CD4-positive, alpha-beta T cell treated with Interleukin-15 for 4 hours (primary cell): Measurements from ENCODE around the gene CDIP1.

Source experiments
- DNase-seq: peaks from one replicate; pipeline ENCODE4 v3.0.0-alpha.2; 2020; ENCODE audit warnings: low spot score

CDIP1 gene

DNA sequence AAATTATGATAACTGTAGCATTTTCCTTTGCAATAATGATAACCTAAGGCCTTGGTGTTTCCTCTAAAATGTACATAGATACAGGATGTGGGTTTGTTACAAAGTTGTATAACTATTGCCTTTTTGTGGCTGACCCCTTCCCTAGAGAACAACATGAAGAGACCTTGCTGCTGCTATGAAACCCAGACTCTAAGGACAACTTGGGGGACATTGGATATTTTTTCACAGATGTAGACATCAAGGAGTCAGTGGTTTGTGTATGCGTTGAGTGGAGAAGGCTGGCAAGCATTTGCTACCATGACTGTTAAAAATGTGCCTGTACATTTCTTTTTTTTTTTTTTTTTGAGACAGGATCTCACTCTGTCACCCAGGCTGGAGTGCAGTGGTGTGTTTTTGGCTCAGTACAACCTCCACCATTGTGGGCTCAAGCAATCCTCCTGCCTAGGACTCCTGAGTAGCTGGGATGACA, 50.0 kb downstream of the CDIP1 start:
- DNase-seq = no peak

DNA sequence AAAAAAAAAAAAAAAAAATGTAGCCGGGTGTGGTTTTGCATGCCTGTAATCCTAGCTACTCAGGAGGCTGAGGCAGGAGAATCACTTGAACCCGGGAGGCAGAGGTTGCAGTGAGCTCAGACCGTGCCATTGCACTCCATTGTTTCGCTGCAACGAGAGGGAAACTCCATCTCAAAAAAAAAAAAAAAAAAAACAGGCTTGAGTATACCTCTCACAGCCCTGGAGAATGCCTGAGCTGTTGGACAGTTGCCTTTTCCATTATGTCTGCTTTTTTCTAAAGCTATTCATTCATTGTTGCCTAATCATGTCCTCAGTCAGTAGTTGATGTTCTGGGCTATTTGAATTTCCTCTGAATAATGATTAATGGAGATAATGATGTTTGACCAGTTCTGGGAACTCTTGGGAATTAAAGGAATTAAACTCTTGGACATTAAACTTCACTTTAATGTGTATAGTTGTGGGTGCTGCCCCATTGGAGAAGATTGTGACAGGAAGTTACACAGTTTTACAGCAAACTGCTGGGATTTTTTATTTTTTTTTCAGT, 50.5 kb downstream of the CDIP1 start:
- DNase-seq = no peak

DNA sequence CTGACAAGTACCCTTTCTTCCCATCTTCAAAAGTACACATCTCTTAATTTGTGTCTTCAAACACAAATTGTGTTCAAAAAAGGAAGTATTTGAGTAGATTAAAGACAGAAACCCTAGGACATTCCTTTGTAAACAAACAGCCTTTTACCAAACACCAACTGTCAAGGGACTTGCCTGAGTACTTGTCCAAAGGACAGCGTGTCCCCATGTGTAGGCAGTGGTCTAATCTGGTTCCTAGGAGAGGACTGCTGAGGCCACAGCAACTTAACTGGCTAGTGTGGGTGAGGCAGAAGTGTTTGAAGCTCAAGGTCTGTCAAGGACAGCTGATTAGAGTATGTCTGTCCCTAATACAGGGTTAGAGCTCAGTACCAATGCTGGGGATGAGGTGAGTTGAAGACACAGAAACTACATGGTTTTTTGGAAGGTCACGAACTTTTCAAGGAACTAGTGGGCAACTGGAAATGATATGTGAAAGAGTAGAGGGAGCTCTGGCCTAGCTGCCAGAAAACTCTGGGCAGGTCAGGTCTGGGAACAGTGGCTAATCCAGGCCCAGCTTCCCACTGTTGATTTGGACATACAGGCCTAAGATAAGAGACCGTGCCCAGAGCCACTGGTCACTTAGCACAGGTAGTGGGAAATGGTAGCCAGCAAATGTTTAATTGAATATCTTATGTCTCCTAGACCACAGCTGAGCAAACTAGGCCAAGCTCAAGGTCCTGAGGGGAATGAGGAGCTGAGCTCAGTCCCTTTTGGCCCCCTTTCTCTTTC, 52.3 kb downstream of the CDIP1 start:
- DNase-seq = no peak

DNA sequence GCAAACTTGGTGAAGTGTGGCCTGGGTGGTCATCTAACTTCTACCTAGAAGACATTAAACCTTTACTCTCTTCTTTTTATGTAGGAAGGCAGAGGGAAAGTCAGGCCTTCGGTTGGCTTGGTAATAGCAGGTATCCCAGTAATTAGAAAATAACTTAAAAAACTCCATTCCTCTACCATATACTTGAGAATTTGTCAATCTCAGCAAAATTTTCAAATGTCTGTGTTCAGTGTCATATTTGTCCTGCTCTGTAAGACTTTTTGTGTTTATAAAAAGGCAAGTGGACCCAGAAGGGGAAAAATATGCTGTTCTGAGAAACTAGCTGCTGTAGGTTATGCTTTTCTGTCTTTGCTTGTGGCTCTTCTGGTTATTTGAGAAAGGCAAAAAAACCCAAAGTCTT, 56.6 kb downstream of the CDIP1 start:
- DNase-seq = no peak

DNA sequence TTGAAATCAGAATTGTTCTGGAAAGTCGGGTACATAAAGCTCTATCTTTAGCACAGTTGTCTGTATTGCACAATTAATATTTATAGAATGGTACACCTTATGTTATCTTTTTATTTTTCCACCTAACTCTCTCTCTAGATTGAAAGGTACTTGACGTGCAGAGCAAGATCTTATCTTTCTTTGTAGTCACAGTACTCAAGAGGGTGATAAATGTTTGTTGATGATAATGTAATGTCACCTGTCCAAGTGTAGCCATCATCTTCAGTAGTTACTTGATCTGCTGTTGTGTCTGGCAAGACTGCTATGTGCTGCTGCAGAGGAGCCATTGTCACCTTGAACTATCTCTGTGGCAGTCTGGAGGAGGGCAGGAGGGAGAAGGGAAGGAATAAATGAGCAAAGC, 57.0 kb downstream of the CDIP1 start:
- DNase-seq = no peak

DNA sequence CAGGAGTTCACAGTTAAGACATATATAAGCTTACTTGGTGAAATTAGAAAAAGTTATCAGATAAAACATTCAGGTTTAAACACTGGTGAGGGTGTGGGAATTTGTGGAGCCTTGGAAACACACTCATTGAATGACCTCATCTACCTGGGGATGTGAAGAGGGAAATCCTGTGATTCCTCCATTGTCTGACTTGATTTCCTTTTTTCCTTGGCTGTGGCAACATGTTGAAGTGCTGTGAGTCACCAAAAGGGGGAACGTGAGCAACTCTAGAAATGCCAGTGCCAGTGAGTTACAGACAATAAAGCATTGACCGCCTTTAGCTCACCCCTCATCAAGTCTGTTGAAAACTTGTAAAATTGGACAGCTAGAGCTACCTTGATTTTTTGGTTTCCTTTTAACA, 60.6 kb downstream of the CDIP1 start:
- DNase-seq = peak; percentile 38

GRCh38 chr16:4475880-4476788, 62.4 kb downstream of the CDIP1 start, which contains the start of gene HMOX2:
HMOX2 (plus strand) TSS chr16:4476398; CDS start chr16:4505525, 29,127 bp downstream.
- peak; percentile 96 for DNase-seq

GRCh38 chr16:4474192-4474961, 64.2 kb downstream of the CDIP1 start, which contains the start of gene NMRAL1:
NMRAL1 (minus strand) TSS chr16:4474625; CDS start chr16:4474132, 493 bp downstream.
- DNase-seq = peak; percentile 86

- no peak for DNase-seq
These were observed 65.7 kb downstream of the CDIP1 start for GRCh38 chr16:4472880-4473279.

DNA sequence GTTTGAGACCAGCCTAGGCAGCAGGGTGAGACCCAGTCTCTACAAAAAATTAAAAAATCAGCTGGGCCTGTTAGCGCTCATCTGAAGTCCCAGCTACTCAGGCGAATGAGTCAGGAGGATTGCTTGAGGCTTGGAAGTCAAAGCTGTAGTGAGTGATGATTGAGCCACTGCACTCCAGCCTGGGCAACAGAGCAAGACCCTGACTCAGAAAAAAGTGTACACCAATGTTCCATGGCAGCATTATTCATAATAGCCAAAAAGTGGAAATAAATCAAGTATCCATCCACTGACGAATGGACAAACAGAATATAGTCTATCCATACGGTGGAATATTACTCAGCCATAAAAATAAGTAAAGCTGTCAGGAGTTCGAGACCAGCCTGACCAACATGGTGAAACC, 66.7 kb downstream of the CDIP1 start:
- no peak for DNase-seq

GRCh38 chr16:4468972-4469371, 69.6 kb downstream of the CDIP1 start:
- DNase-seq = no peak

- DNase-seq = no peak
These were observed 70.7 kb downstream of the CDIP1 start for GRCh38 chr16:4467916-4468315.

- DNase-seq = peak; percentile 77
These were observed 72.4 kb downstream of the CDIP1 start for GRCh38 chr16:4465977-4466779.

GRCh38 chr16:4463522-4464163, 74.9 kb downstream of the CDIP1 start:
- DNase-seq = no peak

DNA sequence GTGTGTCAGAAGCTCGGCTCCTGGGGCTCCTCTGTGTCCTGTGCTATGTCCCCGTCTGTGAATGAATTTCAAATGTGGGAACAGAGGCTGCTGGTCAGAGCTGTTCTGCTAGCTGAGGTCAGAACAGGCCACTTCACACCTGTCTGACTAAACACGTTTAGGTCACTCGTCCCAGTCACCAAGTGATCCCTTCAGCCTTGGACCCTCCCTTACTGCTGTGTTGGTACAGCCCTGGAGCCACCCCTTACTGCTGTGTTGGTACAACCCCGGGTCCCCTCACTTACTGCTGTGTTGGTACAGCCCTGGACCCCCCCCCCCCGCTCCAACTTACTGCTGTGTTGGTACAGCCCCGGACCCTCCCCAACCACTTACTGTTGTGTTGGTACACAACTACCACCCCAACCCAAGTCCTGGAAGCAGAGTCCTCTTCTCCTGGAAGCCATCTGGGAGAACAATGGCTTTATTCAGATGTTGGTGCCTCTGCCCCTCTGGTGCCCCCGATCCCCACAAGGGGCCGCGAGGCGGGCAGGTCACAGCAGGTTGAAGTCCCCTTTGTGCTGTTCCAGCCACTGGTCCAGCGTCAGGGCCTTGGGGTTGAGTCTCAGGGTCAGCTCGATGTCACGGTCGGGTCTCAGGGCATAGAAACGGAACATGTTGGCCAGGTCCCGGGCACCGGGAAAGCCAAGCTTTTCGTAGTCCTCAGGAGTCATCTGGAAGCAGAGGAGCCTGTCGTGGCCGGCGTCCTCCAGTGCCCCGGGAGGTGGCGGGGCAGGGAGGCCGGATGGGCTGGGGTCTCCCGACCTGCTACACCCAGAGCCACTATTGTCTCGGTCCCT, 77.1 kb downstream of the CDIP1 start:
- no peak for DNase-seq

DNA sequence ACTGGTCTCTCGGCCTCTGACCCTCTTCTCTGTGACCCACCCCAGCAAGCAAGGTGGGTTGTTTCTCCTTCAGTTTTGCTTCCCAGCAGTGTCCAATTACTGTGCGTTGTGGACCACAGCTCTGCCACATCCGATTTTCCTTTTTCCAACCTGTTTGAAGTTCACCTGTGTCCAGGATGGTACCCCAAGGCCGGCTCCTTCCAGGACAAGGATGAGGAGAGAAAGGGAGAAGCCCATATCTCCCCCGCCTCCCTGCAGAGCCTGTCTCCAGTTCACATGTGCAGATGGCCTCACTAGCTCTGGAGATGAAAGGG, 77.7 kb downstream of the CDIP1 start:
- no peak for DNase-seq
